Neural progenitor cell (in vitro differentiated cells): ENCODE data around the gene DISC1. TPM values are rescaled to one million over a fixed set of nuclear protein-coding genes. Genes with fewer than 3 reads are reported as not detected.
"Not testable (repeated sequence)": the region's sequence is repeated elsewhere in the genome, so short reads cannot be mapped to it uniquely, and the experiment has no call there.

ENCODE experiments used
- DNase-seq: peaks from one replicate; pipeline ENCODE4 v3.0.0-alpha.2; 2016; ENCODE audit warnings: low spot score
- H2AFZ ChIP-seq: fragments of 200-600 bp; sonication (generic); replicated peaks from 2 replicates; pipeline ENCODE4 v1.6.1; 2016; ENCODE audit warnings: antibody characterized with exemption
- H3F3A ChIP-seq: fragments of 200-600 bp; sonication (generic); 2 replicates; pipeline ENCODE4 v1.6.1; 2016; ENCODE audit warnings: antibody characterized with exemption, low read depth
- H3K27ac ChIP-seq: fragments of 200-600 bp; sonication (generic); 2 replicates; pipeline ENCODE4 v1.5.1; 2016; ENCODE audit warnings: mild to moderate bottlenecking
- H3K27me3 ChIP-seq: fragments of 200-600 bp; sonication (generic); 2 replicates; pipeline ENCODE4 v1.6.1; 2016; ENCODE audit warnings: mild to moderate bottlenecking, moderate library complexity
- H3K36me3 ChIP-seq: fragments of 200-600 bp; sonication (generic); 2 replicates; pipeline ENCODE4 v1.5.1; 2016
- H3K4me1 ChIP-seq: fragments of 200-600 bp; sonication (generic); 2 replicates; pipeline ENCODE4 v1.6.1; 2016; ENCODE audit warnings: mixed run types
- H3K4me2 ChIP-seq: fragments of 200-600 bp; sonication (generic); 2 replicates; pipeline ENCODE4 v1.6.1; 2016
- H3K4me3 ChIP-seq: fragments of 200-600 bp; sonication (generic); 2 replicates; pipeline ENCODE4 v1.5.1; 2016
- H3K79me2 ChIP-seq: fragments of 200-600 bp; sonication (generic); 2 replicates; pipeline ENCODE4 v1.6.1; 2016; ENCODE audit warnings: low read depth
- H3K9ac ChIP-seq: fragments of 200-600 bp; sonication (generic); 2 replicates; pipeline ENCODE4 v1.6.1; 2016
- H3K9me3 ChIP-seq: fragments of 200-600 bp; sonication (generic); 2 replicates; pipeline ENCODE4 v1.5.1; 2016; ENCODE audit warnings: low read depth
- H4K20me1 ChIP-seq: fragments of 200-600 bp; sonication (generic); 2 replicates; pipeline ENCODE4 v1.6.1; 2016; ENCODE audit warnings: low read depth
- H3K27ac Mint-ChIP-seq: 3 replicates; pipeline ENCODE4 v1.8.0; 2021; ENCODE audit warnings: mixed read lengths
- H3K27me3 Mint-ChIP-seq: 2 replicates; pipeline ENCODE4 v1.8.0; 2022; ENCODE audit warnings: low read depth, mild to moderate bottlenecking, inconsistent platforms, moderate library complexity, mixed read lengths; ENCODE audit not compliant: insufficient read depth
- H3K36me3 Mint-ChIP-seq: 3 replicates; pipeline ENCODE4 v1.8.0; 2021; ENCODE audit warnings: mixed read lengths
- H3K4me1 Mint-ChIP-seq: 3 replicates; pipeline ENCODE4 v1.8.0; 2021; ENCODE audit warnings: mixed read lengths
- H3K4me3 Mint-ChIP-seq: 3 replicates; pipeline ENCODE4 v1.8.0; 2021; ENCODE audit warnings: mild to moderate bottlenecking, moderate library complexity, mixed read lengths
- H3K9me3 Mint-ChIP-seq: 3 replicates; pipeline ENCODE4 v1.8.0; 2020; ENCODE audit warnings: mixed read lengths
- EZH2 ChIP-seq: fragments of 200-600 bp; sonication (generic); IDR thresholded peaks from 2 replicates; pipeline ENCODE4 v1.6.1; 2017; ENCODE audit warnings: antibody characterized with exemption, mild to moderate bottlenecking, moderate library complexity
- EZH2phosphoT487 ChIP-seq: fragments of 200-600 bp; sonication (generic); IDR thresholded peaks from 2 replicates; pipeline ENCODE4 v1.6.1; 2017; ENCODE audit warnings: antibody characterized with exemption
- total RNA-seq: library from RNA; depleted of rRNA; stranded (reverse); fragments of >200 nt; gene quantifications from 2 replicates; pipeline ENCODE4 v1.2.3, GENCODE V29; 2015; ENCODE audit warnings: low replicate concordance
- TF ChIP-seq, protein P1 (sequence below): fragments of 200-600 bp; sonication (generic); IDR thresholded peaks from 2 replicates; pipeline ENCODE4 v1.5.1; 2017; ENCODE audit warnings: antibody characterized with exemption, mild to moderate bottlenecking

The DISC1 gene
- total RNA-seq, 1 donor from 2014 or later: 1.8 TPM

DNA sequence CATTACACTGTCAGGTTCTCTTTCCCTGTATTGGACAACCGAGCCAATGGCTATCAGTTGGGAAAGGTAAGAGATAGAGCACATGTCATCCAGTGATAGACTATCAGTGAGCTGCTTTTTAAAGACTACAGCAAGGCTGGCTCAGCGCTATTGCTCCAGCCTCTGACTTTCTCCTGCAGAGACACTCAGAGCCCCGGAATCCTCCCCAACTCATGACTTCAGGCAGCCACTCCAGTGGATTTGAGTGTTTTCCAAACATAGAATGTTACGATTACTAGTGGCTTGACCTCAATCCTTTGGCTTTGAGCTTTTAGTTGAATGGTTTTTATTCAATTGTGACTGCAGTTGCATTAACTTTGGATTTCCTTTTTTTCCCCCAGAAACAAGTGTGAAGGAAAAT lies 331.9 kb downstream of the DISC1 start:
- no peak overlapping the region for H3K4me3 Mint-ChIP-seq
- DNase-seq: no peak
- H3K27me3 ChIP-seq: no peaks in the 10 kb centered on the region
- H3K4me1 ChIP-seq: peaks cover 5% of the 10 kb centered on the region
- H4K20me1 ChIP-seq: no peaks in the 10 kb centered on the region
- no peaks in the 10 kb centered on the region for H3K36me3 ChIP-seq
- no peaks in the 10 kb centered on the region for H3K79me2 ChIP-seq
- H2AFZ ChIP-seq: no peak overlapping the region
- peaks cover 13% of the 10 kb centered on the region for H3K9me3 Mint-ChIP-seq
- H3K9ac ChIP-seq: no peak overlapping the region
- peak overlapping the region; percentile 30 for H3K27ac Mint-ChIP-seq
- TF ChIP-seq EZH2phosphoT487 (no peak), EZH2 (no peak)
- TF ChIP-seq, protein P1, sequence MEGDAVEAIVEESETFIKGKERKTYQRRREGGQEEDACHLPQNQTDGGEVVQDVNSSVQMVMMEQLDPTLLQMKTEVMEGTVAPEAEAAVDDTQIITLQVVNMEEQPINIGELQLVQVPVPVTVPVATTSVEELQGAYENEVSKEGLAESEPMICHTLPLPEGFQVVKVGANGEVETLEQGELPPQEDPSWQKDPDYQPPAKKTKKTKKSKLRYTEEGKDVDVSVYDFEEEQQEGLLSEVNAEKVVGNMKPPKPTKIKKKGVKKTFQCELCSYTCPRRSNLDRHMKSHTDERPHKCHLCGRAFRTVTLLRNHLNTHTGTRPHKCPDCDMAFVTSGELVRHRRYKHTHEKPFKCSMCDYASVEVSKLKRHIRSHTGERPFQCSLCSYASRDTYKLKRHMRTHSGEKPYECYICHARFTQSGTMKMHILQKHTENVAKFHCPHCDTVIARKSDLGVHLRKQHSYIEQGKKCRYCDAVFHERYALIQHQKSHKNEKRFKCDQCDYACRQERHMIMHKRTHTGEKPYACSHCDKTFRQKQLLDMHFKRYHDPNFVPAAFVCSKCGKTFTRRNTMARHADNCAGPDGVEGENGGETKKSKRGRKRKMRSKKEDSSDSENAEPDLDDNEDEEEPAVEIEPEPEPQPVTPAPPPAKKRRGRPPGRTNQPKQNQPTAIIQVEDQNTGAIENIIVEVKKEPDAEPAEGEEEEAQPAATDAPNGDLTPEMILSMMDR: no peak
- no peaks in the 10 kb centered on the region for H3F3A ChIP-seq
- peaks cover 15% of the 10 kb centered on the region for H3K4me1 Mint-ChIP-seq
- peaks cover 4% of the 10 kb centered on the region for H3K36me3 Mint-ChIP-seq
- H3K4me3 ChIP-seq: no peak overlapping the region
- no peaks in the 10 kb centered on the region for H3K9me3 ChIP-seq
- H3K27ac ChIP-seq: no peak overlapping the region
- peaks cover 2% of the 10 kb centered on the region for H3K27me3 Mint-ChIP-seq
- H3K4me2 ChIP-seq: no peak overlapping the region

DNA sequence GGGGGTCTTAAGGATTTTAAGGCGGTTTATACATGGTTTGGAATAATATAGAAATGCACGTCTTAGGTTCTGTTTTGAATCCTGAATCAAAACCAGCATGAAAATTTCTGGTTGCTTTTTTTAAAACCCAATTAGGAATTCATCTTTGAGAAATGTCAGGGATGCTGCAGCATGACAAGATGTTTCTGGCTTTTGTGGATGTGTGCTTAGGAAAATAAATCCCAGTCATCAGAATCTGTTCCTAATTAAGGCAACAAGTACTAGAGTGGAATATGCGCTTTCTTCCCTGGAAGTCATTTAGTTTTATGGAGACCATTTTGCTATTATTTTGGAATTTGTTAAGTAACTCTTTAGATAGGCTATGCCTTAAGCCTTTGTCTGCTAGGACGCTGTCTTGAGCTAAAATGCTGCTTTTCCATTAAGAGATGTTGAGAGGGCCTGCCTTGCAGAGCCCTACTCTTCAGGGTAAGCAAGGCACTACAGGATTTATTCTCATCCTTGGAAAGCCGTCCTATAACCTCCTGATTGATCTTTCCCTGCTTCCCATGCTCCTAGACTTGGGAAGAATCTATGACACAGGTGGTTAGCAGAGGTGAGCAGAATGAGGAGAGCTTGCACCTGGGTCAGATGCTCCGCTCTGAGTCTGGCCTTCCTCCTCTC lies 332.8 kb downstream of the DISC1 start:
- Histone ChIP-seq H2AFZ (no peak overlapping the region), H3K4me1 (peaks cover 8% of the 10 kb centered on the region), H3F3A (no peaks in the 10 kb centered on the region), H3K27me3 (no peaks in the 10 kb centered on the region), H3K4me2 (no peak overlapping the region), H3K36me3 (no peaks in the 10 kb centered on the region), H3K27ac (no peak overlapping the region), H3K4me3 (no peak overlapping the region), H4K20me1 (no peaks in the 10 kb centered on the region), H3K9me3 (no peaks in the 10 kb centered on the region), H3K79me2 (no peaks in the 10 kb centered on the region), H3K9ac (no peak overlapping the region)
- peak overlapping the region; percentile 1 for H3K27ac Mint-ChIP-seq
- peaks cover 2% of the 10 kb centered on the region for H3K27me3 Mint-ChIP-seq
- H3K4me1 Mint-ChIP-seq: peaks cover 23% of the 10 kb centered on the region
- no peak for DNase-seq
- peaks cover 4% of the 10 kb centered on the region for H3K36me3 Mint-ChIP-seq
- H3K4me3 Mint-ChIP-seq: no peak overlapping the region
- TF ChIP-seq EZH2phosphoT487: no peak
- no peak for TF ChIP-seq EZH2
- TF ChIP-seq, protein P1: no peak
- peaks cover 13% of the 10 kb centered on the region for H3K9me3 Mint-ChIP-seq

DNA sequence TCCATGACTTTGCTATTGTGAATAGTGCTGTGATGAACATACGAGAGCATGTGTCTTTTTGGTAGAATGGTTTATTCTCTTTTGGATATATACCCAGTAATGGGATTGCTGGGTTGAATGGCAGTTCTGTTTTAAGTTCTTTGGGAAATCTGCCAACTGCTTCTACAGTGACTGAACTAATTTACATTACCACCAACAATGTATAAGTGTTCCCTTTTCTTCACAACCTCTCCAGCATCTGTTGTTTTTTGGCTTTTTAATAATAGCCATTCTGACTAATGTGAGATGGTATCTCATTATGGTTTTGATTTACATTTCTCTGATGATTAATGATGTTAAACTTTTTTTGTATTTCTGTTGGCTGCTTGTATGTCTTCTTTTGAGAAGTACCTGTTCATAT lies 335.2 kb downstream of the DISC1 start:
- H3K27me3 Mint-ChIP-seq, H3K27ac ChIP-seq, H3K4me2 ChIP-seq, H2AFZ ChIP-seq, H3K27ac Mint-ChIP-seq, H3K36me3 Mint-ChIP-seq, H3K9ac ChIP-seq, H4K20me1 ChIP-seq, DNase-seq, H3K27me3 ChIP-seq, H3K36me3 ChIP-seq, H3K9me3 Mint-ChIP-seq, H3K79me2 ChIP-seq, H3F3A ChIP-seq, H3K4me3 ChIP-seq, H3K9me3 ChIP-seq, H3K4me3 Mint-ChIP-seq: not testable (repeated sequence)
- peaks cover 12% of the 10 kb centered on the region for H3K4me1 ChIP-seq
- H3K4me1 Mint-ChIP-seq: peaks cover 29% of the 10 kb centered on the region

DNA sequence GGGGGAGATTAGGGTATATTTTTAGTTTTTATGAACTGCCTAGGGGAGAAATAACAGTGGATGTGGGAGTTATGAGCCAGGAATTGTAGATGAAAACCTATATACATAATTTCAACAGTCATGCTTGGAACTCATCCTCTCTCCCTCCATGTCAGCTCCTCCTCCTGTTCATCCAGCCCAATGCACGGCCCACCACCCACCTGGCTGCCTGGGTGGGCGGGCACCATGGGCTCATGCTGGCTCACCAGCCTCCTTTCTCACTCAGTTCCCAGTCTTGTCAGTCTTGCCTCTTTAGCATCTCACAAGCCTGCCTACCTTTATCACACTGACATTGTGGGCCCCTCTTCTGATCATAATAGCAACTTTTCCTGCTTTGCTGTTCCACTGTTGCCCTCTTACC lies 336.0 kb downstream of the DISC1 start:
- H3K36me3 ChIP-seq: no peaks in the 10 kb centered on the region
- no peak overlapping the region for H3K9ac ChIP-seq
- no peak overlapping the region for H3K27ac Mint-ChIP-seq
- H3K79me2 ChIP-seq: no peaks in the 10 kb centered on the region
- H3K4me3 Mint-ChIP-seq: no peak overlapping the region
- H3K9me3 ChIP-seq: no peaks in the 10 kb centered on the region
- H3K4me3 ChIP-seq: no peak overlapping the region
- no peaks in the 10 kb centered on the region for H4K20me1 ChIP-seq
- H2AFZ ChIP-seq: no peak overlapping the region
- peaks cover 5% of the 10 kb centered on the region for H3K9me3 Mint-ChIP-seq
- H3K4me1 Mint-ChIP-seq: peaks cover 29% of the 10 kb centered on the region
- peaks cover 12% of the 10 kb centered on the region for H3K4me1 ChIP-seq
- H3F3A ChIP-seq: no peaks in the 10 kb centered on the region
- no peak overlapping the region for H3K4me2 ChIP-seq
- TF ChIP-seq EZH2: no peak
- no peak for TF ChIP-seq EZH2phosphoT487
- TF ChIP-seq, protein P1: no peak
- H3K27me3 ChIP-seq: no peaks in the 10 kb centered on the region
- H3K36me3 Mint-ChIP-seq: no peaks in the 10 kb centered on the region
- no peak for DNase-seq
- no peak overlapping the region for H3K27ac ChIP-seq
- peaks cover 2% of the 10 kb centered on the region for H3K27me3 Mint-ChIP-seq
